Ishikawa (cell line): Measurements from ENCODE around the gene HAUS1.

Experiments used
- CREB1 ChIP-seq: IDR thresholded peaks from 2 replicates; pipeline ENCODE4 v1.6.1; 2012; ENCODE audit warnings: low read depth
- FOXM1 ChIP-seq: IDR thresholded peaks from 2 replicates; pipeline ENCODE4 v1.6.1; 2012; ENCODE audit warnings: low read depth, borderline replicate concordance
- RAD21 ChIP-seq: IDR thresholded peaks from 2 replicates; pipeline ENCODE4 v1.6.1; 2012; ENCODE audit warnings: low read depth
- REST ChIP-seq: IDR thresholded peaks from 2 replicates; pipeline ENCODE4 v1.6.1; 2012; ENCODE audit warnings: low read depth, mild to moderate bottlenecking
- TAF1 ChIP-seq: IDR thresholded peaks from 2 replicates; pipeline ENCODE4 v1.6.1; 2012; ENCODE audit warnings: low read depth, mild to moderate bottlenecking
- USF1 ChIP-seq: IDR thresholded peaks from 2 replicates; pipeline ENCODE4 v1.6.1; 2012
- YY1 ChIP-seq: IDR thresholded peaks from 2 replicates; pipeline ENCODE4 v1.6.1; 2012; ENCODE audit warnings: low read depth
- TF ChIP-seq, protein P1 (sequence below): IDR thresholded peaks from 2 replicates; pipeline ENCODE4 v1.6.1; 2012

DNA sequence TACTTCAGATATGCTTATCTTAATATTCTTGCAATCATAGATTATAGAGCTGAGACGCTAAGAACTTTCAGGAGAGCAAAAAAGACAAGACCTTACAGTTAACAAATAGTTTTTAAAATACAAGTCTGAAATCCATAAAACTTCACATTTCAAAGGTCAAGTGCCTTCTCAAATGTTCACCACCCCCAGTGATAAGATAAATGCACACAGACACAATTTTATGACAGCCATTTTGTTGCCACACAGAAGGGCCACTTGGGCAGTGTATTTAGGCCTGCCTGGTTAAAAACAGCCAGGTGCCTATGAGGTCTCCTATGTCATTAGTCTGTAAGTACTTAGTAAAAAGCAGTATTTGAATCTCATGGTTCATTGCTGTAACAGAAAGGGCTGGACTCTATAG lies 24.0 kb upstream of the HAUS1 start:
- TF ChIP-seq CREB1 (no peak), YY1 (no peak), RAD21 (no peak), TAF1 (no peak), REST (no peak), USF1 (no peak), FOXM1 (no peak)
- TF ChIP-seq, protein P1, sequence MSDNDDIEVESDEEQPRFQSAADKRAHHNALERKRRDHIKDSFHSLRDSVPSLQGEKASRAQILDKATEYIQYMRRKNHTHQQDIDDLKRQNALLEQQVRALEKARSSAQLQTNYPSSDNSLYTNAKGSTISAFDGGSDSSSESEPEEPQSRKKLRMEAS: no peak
